A549 (cell line): ENCODE results near the gene USP36. TPM values are rescaled to one million over a fixed set of nuclear protein-coding genes. Genes with fewer than 3 reads are reported as not detected.

Experiments used
- ATAC-seq, 2 experiments: fragments of 200-7000 bp in 1 of 2; fragments of >200 bp in 1 of 2; cut with Nextera tagmentation in 1 of 2; cut with Tn5 transposase in 1 of 2; 3 replicates each; pipeline versions ENCODE4 v1.8.0 to v1.9.1; 2018 to 2020; ENCODE audit warnings: mild to moderate bottlenecking in 1 of 2, moderate library complexity in 1 of 2
- CTCF ChIA-PET: fragments of 300-600 bp; sonication (Branson Sonifier 250); formaldehyde crosslinking; extraction: SDS; loops from one replicate; lab custom pipeline; 2021; ENCODE audit warnings: antibody characterized with exemption, inconsistent platforms; lab: Yijun Ruan, JAX
- POLR2A ChIA-PET: fragments of 350-600 bp; formaldehyde crosslinking; extraction: SDS; loops from one replicate; lab custom pipeline; 2021; ENCODE audit warnings: antibody characterized with exemption, inconsistent platforms; lab: Yijun Ruan, JAX
- DNase-seq, 2 experiments: peaks; one replicate each; pipeline versions ENCODE4 v3.0.0 to v3.0.0-alpha.2; 2011 to 2016; ENCODE audit warnings: low read depth in 1 of 2, low spot score in 1 of 2
- FAIRE-seq: peaks from 2 replicates; lab custom pipeline; 2011; peaks lifted over from hg19 to GRCh38; lab: Jason Lieb, UNC
- H3K27ac ChIP-seq, 2 experiments: fragments of >200 bp; sonication (Bioruptor Twin); formaldehyde crosslinking; 3 replicates each; pipeline ENCODE4 v1.5.1; 2016 to 2017
- H3K4me1 ChIP-seq: fragments of >200 bp; sonication (Bioruptor Twin); formaldehyde crosslinking; 3 replicates; pipeline ENCODE4 v1.6.1; 2016
- H3K4me2 ChIP-seq: fragments of >200 bp; sonication (Bioruptor Twin); formaldehyde crosslinking; 3 replicates; pipeline ENCODE4 v1.6.1; 2016
- H3K4me3 ChIP-seq: fragments of >200 bp; sonication (Bioruptor Twin); formaldehyde crosslinking; 3 replicates; pipeline ENCODE4 v1.5.1; 2016
- H3K9me3 ChIP-seq: fragments of >200 bp; sonication (Bioruptor Twin); formaldehyde crosslinking; 3 replicates; pipeline ENCODE4 v1.6.1; 2016
- ATOH8 ChIP-seq: fragments of 250-450 bp; sonication (Bioruptor Pico); IDR thresholded peaks from 2 replicates; pipeline ENCODE4 v1.5.0; 2020; ENCODE audit warnings: low read depth, mild to moderate bottlenecking, moderate library complexity
- BCL3 ChIP-seq: fragments of >200 bp; sonication (Bioruptor Twin); formaldehyde crosslinking; IDR thresholded peaks from 3 replicates; pipeline ENCODE4 v1.6.1; 2016
- CHD2 ChIP-seq: fragments of 150-350 bp; IDR thresholded peaks from 2 replicates; pipeline ENCODE4 v1.6.1; 2014; ENCODE audit warnings: low read length; ENCODE audit not compliant: partially characterized antibody
- E2F6 ChIP-seq: IDR thresholded peaks from 2 replicates; pipeline ENCODE4 v1.6.1; 2012; ENCODE audit warnings: low read depth, borderline replicate concordance
- ELK1 ChIP-seq: fragments of 150-350 bp; IDR thresholded peaks from 2 replicates; pipeline ENCODE4 v1.6.1; 2014; ENCODE audit warnings: low read depth, mild to moderate bottlenecking, low read length
- EP300 ChIP-seq, 2 experiments: fragments of >200 bp; sonication (Bioruptor Twin); formaldehyde crosslinking; IDR thresholded peaks; 2 replicates in 1 of 2; 3 replicates in 1 of 2; pipeline ENCODE4 v1.6.1; 2016 to 2017
- HDAC2 ChIP-seq: fragments of 200-600 bp; sonication (generic); IDR thresholded peaks from 2 replicates; pipeline ENCODE4 v1.6.1; 2016
- HES2 ChIP-seq: fragments of >200 bp; sonication (Bioruptor Twin); formaldehyde crosslinking; IDR thresholded peaks from 2 replicates; pipeline ENCODE4 v1.6.1; 2016
- HOXB13 ChIP-seq: fragments of 250-450 bp; sonication (Bioruptor Pico); IDR thresholded peaks from 2 replicates; pipeline ENCODE4 v1.5.0; 2020; ENCODE audit warnings: low read depth, mild to moderate bottlenecking, moderate library complexity
- JUN ChIP-seq, 2 experiments: fragments of >200 bp; sonication (Bioruptor Twin); formaldehyde crosslinking; IDR thresholded peaks; 2 replicates in 1 of 2; 3 replicates in 1 of 2; pipeline ENCODE4 v1.6.1; 2016 to 2017
- KDM5A ChIP-seq: fragments of 200-600 bp; sonication (generic); IDR thresholded peaks from 2 replicates; pipeline ENCODE4 v1.6.1; 2016; ENCODE audit warnings: antibody characterized with exemption, mild to moderate bottlenecking
- NR3C1 ChIP-seq: fragments of >200 bp; sonication (Bioruptor Twin); formaldehyde crosslinking; IDR thresholded peaks from 3 replicates; pipeline ENCODE4 v1.6.1; 2017
- PBX3 ChIP-seq: IDR thresholded peaks from 2 replicates; pipeline ENCODE4 v1.6.1; 2012
- POLR2AphosphoS2 ChIP-seq: conservative IDR thresholded peaks from 2 replicates; pipeline ENCODE4 v1.6.1; 2012; ENCODE audit warnings: low read length, improper control_type of control experiment, inconsistent platforms
- TFCP2L1 ChIP-seq: fragments of 250-450 bp; sonication (Bioruptor Pico); IDR thresholded peaks from 2 replicates; pipeline ENCODE4 v1.5.0; 2021; ENCODE audit warnings: mild to moderate bottlenecking
- ZFP36 ChIP-seq: fragments of 450-650 bp; IDR thresholded peaks from 2 replicates; pipeline ENCODE4 v1.6.1; 2014; ENCODE audit warnings: borderline replicate concordance; ENCODE audit not compliant: partially characterized antibody
- ZNF302 ChIP-seq: fragments of 250-450 bp; sonication (Bioruptor Pico); IDR thresholded peaks from 2 replicates; pipeline ENCODE4 v1.9.0; 2021; ENCODE audit warnings: inconsistent platforms, mild to moderate bottlenecking, moderate library complexity
- WGBS: methylation state at CpG from one replicate; pipeline ENCODE4 v1.1.6; 2017; ENCODE audit errors: missing lambda C conversion rate; 5-methylcytosine and 5-hydroxymethylcytosine counted together
- polyA plus RNA-seq, 4 experiments: library from polyadenylated mRNA; depleted of rRNA in 3 of 4; stranded (reverse); fragments of >200 nt; fragmentation: RNase III in 1 of 4; extraction: RNeasy Plus Mini Kit Qiagen cat#74134 plus additional on column Dnase treatment in 1 of 4; gene quantifications; 2 replicates in 3 of 4; 3 replicates in 1 of 4; pipeline ENCODE4 v1.2.3, GENCODE V29; 2011 to 2017

USP36 gene
- polyA plus RNA-seq, 2 of the 4 experiments (the other 2 are of a cell fraction), result 41.1 to 49.0 TPM

GRCh38 chr17:78789663-78790181 lies 50.9 kb downstream of the USP36 start:
- TF ChIP-seq HES2, result no peak
- no peak for TF ChIP-seq ZNF302 (CRISPR knock-in tag)
- no peak for TF ChIP-seq POLR2AphosphoS2
- TF ChIP-seq BCL3, result no peak
- TF ChIP-seq HDAC2, result no peak
- TF ChIP-seq ZFP36, result no peak
- TF ChIP-seq HOXB13, result no peak
- TF ChIP-seq E2F6, result no peak
- FAIRE-seq (no peak), DNase-seq (no peak), ATAC-seq (no peak)
- Histone ChIP-seq H3K27ac (no peak overlapping the region), H3K4me3 (no peak overlapping the region), H3K4me2 (no peak overlapping the region), H3K4me1 (peaks cover 13% of the 10 kb centered on the region; the same call in 2 of the 3 replicates), H3K9me3 (no peaks in the 10 kb centered on the region)
- POLR2A ChIA-PET, result interaction anchor here (0.6 kb wide), 1 partner anchor 65 kb away, joined by 3 read pairs; no protein-coding TSS in a partner anchor
- WGBS, result 76% methylated on average over 14 of the region's 14 CpGs
- CTCF ChIA-PET, result interaction anchor here (0.9 to 2.5 kb wide), 9 partner anchors 9 to 293 kb away, joined by 3 to 8 read pairs (median 5); no protein-coding TSS in a partner anchor

- H3K4me1 ChIP-seq, result peaks cover 13% of the 10 kb centered on the region; the same call in 2 of the 3 replicates
- TF ChIP-seq BCL3 (no peak), TFCP2L1 (CRISPR knock-in tag) (no peak), NR3C1 (no peak), JUN (IDR thresholded peaks at IDR 0.05) (no peak), HES2 (no peak), CHD2 (no peak), ELK1 (no peak), PBX3 (no peak), EP300 (IDR thresholded peaks at IDR 0.05) (no peak), ATOH8 (CRISPR knock-in tag) (no peak), KDM5A (no peak)
- ChIA-PET CTCF (interaction anchor here (0.9 to 2.5 kb wide), 8 partner anchors 10 to 182 kb away, joined by 3 to 8 read pairs (median 5); no protein-coding TSS in a partner anchor), POLR2A (interaction anchor here (0.6 kb wide), 1 partner anchor 65 kb away, joined by 3 read pairs; no protein-coding TSS in a partner anchor)
- 96% methylated on average over 5 of the region's 5 CpGs for whole genome bisulfite sequencing
- no peaks in the 10 kb centered on the region for H3K9me3 ChIP-seq
- no peak overlapping the region for H3K4me2 ChIP-seq
- no peak for FAIRE-seq
- no peak overlapping the region for H3K27ac ChIP-seq
- no peak overlapping the region for H3K4me3 ChIP-seq
- ATAC-seq, result peak in 1 of 2 experiments; percentile 11; a peak in 1 of 6 replicates
- DNase-seq, result no peak
Observed at GRCh38 chr17:78789149-78789662, 51.4 kb downstream of the USP36 start.
